Kidney glomerular epithelial cell (primary cell): ENCODE results near the gene KIF3A.

ENCODE experiments used
- DNase-seq: peaks from one replicate; lab custom pipeline; 2025; lab: John Stamatoyannopoulos, UW

Gene KIF3A

DNA sequence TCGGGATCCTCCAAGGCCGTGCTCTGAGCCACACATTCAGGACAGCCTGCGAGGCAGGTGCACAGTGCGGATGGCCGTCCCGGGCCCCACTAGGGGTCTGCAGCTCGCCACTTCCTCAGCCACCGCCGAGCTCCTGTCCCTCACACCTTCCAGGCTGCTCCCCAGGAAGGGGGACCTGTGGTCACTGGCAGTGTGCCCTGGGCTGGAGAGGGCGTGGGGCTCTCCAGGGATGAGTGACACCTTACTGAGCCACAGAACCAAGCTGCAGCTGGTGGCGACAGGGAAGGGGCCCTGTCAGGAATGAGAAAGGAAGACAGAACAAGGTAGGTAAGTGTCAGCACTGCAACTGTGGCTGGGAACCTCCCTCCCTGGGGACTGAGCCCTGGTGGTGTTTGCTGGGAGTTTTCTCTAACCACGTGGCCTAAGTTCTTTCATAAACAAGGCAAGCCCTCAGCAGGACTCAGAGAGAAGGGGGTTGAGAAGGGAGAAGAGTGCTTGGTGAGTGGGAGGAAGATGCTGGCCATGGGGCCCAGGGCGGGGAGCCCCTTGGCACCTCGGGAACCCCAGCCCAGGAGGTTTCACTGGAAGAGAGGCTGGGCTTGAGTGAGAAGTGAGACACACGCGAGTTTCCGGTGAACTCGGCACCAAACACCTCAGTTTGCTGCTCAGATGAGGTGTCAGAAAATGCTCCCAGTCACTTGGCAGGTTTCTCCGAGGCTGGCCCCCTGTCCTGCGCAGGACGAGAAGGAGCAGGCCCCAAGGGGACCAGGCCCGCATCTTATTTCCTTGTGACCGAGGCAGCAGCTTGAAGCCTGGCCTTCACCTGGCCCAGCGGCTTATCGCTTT, 74.2 kb downstream of the KIF3A start:
- no peak for DNase-seq

GRCh38 chr5:132662004-132662401, 75.3 kb downstream of the KIF3A start:
- DNase-seq = no peak

GRCh38 chr5:132661231-132662003, 75.9 kb downstream of the KIF3A start:
- DNase-seq = no peak

DNA sequence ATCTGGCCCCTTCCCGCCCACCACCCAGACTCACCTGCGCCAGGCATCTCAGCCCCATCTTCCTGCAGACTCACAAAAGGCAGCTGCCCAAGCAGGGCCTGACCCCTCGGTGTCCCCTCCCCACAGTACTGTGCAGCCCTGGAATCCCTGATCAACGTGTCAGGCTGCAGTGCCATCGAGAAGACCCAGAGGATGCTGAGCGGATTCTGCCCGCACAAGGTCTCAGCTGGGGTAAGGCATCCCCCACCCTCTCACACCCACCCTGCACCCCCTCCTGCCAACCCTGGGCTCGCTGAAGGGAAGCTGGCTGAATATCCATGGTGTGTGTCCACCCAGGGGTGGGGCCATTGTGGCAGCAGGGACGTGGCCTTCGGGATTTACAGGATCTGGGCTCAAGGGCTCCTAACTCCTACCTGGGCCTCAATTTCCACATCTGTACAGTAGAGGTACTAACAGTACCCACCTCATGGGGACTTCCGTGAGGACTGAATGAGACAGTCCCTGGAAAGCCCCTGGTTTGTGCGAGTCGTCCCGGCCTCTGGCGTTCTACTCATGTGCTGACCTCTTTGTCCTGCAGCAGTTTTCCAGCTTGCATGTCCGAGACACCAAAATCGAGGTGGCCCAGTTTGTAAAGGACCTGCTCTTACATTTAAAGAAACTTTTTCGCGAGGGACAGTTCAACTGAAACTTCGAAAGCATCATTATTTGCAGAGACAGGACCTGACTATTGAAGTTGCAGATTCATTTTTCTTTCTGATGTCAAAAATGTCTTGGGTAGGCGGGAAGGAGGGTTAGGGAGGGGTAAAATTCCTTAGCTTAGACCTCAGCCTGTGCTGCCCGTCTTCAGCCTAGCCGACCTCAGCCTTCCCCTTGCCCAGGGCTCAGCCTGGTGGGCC, 77.5 kb downstream of the KIF3A start:
- no peak for DNase-seq

DNA sequence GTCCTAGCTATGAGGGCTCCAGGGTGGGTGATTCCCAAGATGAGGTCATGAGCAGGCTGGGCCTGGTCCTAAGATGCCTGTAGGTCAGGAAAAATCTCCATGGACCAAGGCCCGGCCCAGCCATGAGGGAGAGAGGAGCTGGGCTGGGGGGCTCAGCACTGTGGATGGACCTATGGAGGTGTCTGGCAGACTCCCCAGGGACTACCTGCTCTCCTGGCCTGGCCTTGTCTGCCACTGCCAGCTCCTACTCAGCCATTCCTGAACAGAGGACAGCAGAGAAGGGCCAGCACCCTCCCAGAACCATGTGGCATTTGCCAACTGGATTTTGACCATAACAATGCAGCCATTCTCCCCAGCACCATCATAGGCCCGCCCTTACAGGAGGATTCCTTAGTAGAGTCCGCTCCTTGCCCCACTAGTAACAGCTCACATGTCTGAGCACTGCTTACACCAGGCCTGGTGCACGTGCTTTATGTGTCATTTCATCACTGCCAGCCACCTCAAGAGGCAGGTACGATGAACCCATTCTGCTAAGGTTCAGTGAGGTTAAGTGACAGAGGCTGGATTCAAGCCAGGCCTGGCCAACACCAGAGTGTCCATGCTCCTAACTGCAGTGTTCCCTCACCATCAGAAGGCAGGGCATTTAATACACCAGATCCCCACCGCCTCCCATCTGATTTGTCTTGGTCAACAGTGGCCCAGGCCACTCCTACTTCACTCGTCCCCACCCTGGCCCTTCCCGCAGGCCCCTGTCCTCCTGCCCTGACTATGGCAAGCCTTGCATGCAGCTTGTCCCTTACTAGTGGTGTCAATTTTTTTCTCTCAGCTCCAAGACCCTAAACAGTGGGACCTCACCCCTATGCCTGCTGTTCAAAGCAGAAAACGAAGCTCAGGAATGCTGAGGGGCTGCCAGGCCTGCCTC, 78.7 kb downstream of the KIF3A start:
- DNase-seq = no peak

DNA sequence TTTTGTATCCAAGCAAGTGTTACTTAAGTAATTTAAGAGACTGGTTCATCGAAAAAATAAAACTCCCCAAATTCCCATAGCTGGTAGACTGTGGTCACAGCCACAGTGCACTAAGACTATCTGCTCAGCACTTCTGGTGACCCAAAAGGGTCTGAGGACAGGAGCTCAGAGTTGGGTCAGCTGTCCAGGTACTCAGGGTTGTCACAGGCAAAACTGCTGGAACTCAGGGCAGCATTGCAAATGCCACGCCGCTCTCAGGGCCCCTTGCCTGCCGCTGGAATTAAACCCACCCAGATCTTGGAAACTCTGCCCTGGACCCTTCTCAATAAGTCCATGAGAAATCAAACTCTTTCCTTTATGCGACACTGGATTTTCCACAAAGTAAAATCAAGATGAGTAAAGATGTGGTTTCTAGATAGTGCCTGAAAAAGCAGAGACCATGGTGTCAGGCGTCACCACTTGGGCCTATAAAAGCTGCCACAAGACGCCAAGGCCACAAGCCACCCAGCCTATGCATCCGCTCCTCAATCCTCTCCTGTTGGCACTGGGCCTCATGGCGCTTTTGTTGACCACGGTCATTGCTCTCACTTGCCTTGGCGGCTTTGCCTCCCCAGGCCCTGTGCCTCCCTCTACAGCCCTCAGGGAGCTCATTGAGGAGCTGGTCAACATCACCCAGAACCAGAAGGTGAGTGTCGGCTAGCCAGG, 79.5 kb downstream of the KIF3A start, which contains the start of gene IL13:
Gene IL13, plus strand, starts transcription at position 498 of the 705 bp plus-strand sequence. Its CDS starts 14 bp downstream, at position 512.
- no peak for DNase-seq

- no peak for DNase-seq
These were observed 80.5 kb downstream of the KIF3A start for GRCh38 chr5:132656774-132657355.

- DNase-seq = no peak
These were observed 81.2 kb downstream of the KIF3A start for GRCh38 chr5:132655821-132656773.

DNA sequence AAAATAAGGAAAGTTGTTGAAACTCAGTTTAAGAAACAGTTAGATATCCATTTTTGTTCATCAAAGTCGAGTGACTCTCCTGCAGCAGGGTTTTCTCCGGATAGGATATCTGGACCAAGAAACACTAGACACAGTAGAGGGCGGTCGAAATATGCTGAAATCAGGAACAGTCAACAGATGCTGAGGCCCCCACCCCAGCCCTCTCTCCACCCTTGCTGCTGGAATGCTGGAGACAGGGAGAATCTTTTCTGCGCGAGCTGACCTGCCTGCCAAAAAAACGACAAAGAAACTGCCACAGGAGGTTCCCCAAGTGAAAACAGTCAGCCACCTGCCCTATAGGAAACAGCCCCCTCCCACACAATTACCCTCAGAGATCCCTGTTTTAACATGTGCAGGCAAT, 83.6 kb downstream of the KIF3A start:
- no peak for DNase-seq

DNA sequence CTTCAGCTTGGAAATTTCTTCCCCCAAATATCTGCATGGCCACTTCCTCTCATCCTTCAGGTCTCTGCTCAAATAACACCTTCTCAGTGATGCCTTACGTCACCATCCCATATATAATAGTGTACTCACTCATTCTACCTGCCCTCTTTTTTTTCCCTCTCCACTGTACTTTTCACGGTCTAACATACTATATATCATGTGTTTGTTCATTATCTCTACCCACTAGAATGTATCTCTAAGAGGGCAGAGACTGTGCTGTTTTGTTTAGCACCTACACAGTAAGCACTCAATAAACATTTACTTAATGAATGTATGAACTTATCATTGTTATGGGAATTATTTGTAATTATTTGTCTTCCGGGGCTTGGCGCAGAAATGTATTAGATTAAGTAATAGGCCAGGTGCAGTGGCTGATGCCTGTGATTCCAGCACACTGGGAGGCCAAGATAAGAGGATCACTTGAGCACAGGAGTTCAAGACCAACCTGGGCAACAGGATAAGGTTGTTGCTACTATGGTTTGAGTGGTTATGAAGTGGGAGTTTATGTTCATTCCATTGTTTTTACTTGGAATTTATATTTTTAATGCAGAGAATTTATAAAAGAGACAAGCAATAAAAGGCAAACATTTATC, 85.4 kb downstream of the KIF3A start:
- DNase-seq = no peak

DNA sequence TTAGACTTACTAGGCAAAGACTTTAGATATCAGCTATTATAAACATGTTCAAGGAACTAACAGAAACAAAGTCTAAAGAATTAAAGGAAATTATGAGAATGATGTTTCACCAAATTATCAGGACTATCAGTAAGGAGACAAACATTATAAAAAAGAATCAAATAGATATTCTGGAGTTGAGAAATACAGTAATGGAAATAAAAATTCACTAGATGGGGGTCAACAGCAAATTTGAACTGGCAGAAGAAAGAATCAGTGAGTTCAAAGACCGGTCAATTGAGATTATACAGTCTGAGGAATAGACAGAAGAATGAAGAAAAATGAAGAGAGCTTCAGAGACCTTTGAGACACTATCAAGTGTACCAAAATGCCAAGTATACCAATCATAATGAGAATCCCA, 89.0 kb downstream of the KIF3A start:
- no peak for DNase-seq

GRCh38 chr5:132647473-132647872, 89.9 kb downstream of the KIF3A start:
- DNase-seq = no peak

DNA sequence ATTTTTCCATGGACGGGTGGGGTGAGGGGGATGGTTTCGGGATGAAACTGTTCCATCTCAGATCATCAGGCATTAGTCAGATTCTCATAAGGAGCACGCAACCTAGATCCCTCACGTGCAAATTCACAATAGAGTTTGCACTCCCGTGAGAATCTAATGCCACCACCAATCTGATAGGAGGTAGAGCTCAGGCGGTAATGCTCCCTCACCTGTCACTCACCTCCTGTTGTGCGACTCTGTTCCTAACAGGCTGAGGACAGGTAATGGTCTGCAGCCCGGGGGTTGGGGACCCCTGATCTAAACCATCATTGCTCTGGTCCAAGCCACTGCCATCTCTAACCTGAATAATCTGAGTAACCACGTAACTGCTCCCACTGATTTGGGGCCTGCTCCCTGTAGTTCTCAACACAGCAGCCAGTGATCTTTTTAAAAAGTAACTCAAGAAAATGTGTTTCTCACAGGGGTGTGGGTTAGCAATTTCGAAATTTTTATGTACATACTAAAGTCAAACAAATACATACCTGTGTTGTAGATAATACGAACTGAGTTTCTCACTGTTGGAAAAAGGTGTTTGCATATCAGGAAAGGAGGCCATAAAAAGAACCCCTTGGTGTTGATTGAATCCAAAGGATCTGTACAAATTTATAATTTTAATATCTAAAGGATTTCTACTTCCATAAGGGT, 90.6 kb downstream of the KIF3A start:
- DNase-seq = no peak

GRCh38 chr5:132644177-132644576, 93.2 kb downstream of the KIF3A start:
- no peak for DNase-seq
